T-helper 17 cell (primary cell): Measurements from ENCODE around the gene CORIN. TPM values are rescaled to one million over a fixed set of nuclear protein-coding genes. Genes with fewer than 3 reads are reported as not detected.

Source experiments
- ATAC-seq: fragments of 150-1000 bp; cut with Tn5 transposase; 2 replicates; pipeline ENCODE4 v1.10.0; 2021; ENCODE audit warnings: mild to moderate bottlenecking, moderate library complexity
- DNase-seq, 3 donors: peaks; one replicate each; pipeline versions ENCODE4 v3.0.0 to v3.0.0-alpha.2; 2020 to 2021
- H3K9me3 ChIP-seq: one replicate; pipeline ENCODE4 v1.7.0; 2013; ENCODE audit warnings: low read length, mild to moderate bottlenecking; ENCODE audit not compliant: control insufficient read depth, poor library complexity, severe bottlenecking
- H3K27ac Mint-ChIP-seq: one replicate; pipeline ENCODE4 v1.8.0; 2022; ENCODE audit warnings: mild to moderate bottlenecking, moderate library complexity, mixed read lengths
- H3K27me3 Mint-ChIP-seq: one replicate; pipeline ENCODE4 v1.8.0; 2022; ENCODE audit warnings: mixed read lengths
- H3K36me3 Mint-ChIP-seq: one replicate; pipeline ENCODE4 v1.8.0; 2022; ENCODE audit warnings: low read depth, mixed read lengths
- H3K4me1 Mint-ChIP-seq: one replicate; pipeline ENCODE4 v1.8.0; 2022; ENCODE audit warnings: mild to moderate bottlenecking, mixed read lengths
- H3K4me3 Mint-ChIP-seq: one replicate; pipeline ENCODE4 v1.8.0; 2022; ENCODE audit warnings: mild to moderate bottlenecking, moderate library complexity, mixed read lengths
- total RNA-seq, 4 donors: library from RNA in 2 of 4; stranded (reverse) in 2 of 4; gene quantifications; one replicate each; pipeline ENCODE4 v1.2.3 and lab custom pipeline; 2022 to 2026

Gene CORIN
- total RNA-seq, 2 donors from 2014 or later, result 0.07 to 0.26 TPM

- Mint-ChIP-seq H3K4me3 (no peak overlapping the region), H3K27ac (no peak overlapping the region), H3K27me3 (peaks cover 17% of the 10 kb centered on the region), H3K4me1 (peaks cover 12% of the 10 kb centered on the region), H3K36me3 (peaks cover 4% of the 10 kb centered on the region)
- ATAC-seq, result no peak
- no peaks in the 10 kb centered on the region for H3K9me3 ChIP-seq
- no peak for DNase-seq
Observed at GRCh38 chr4:47824840-47825239, 13.0 kb downstream of the CORIN start.

- Mint-ChIP-seq H3K4me1 (no peaks in the 10 kb centered on the region), H3K27me3 (peaks cover 31% of the 10 kb centered on the region), H3K4me3 (peak overlapping the region; percentile 0), H3K27ac (no peak overlapping the region), H3K36me3 (peaks cover 4% of the 10 kb centered on the region)
- no peak for DNase-seq
- ATAC-seq, result no peak
- no peaks in the 10 kb centered on the region for H3K9me3 ChIP-seq
Observed at GRCh38 chr4:47819178-47819577, 18.7 kb downstream of the CORIN start.

DNA sequence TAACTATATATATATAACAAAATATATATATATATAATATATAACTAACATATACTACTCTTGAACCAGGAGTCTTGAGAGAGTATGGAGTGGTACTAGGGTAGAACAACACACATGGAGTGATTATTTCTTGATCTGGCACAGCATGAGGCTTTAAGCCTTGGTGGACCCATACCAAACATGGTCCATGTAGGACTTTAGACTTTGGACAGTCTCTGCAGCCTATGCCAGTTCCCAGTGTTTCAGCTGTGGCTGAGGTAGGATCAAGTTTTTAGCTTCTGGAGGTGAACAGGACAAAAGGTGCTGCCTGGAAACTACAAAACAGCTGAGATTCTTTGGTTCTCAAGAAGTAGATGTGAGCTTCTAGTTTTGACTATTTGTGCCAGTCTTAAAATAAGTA lies 20.6 kb downstream of the CORIN start:
- no peaks in the 10 kb centered on the region for H3K4me1 Mint-ChIP-seq
- H3K27me3 Mint-ChIP-seq, result peaks cover 25% of the 10 kb centered on the region
- H3K36me3 Mint-ChIP-seq, result no peaks in the 10 kb centered on the region
- H3K4me3 Mint-ChIP-seq, result no peak overlapping the region
- H3K27ac Mint-ChIP-seq, result no peak overlapping the region
- DNase-seq, result no peak
- no peak for ATAC-seq
- no peaks in the 10 kb centered on the region for H3K9me3 ChIP-seq

- no peak for DNase-seq
- Mint-ChIP-seq H3K27ac (no peak overlapping the region), H3K4me3 (no peak overlapping the region), H3K27me3 (peaks cover 23% of the 10 kb centered on the region), H3K36me3 (no peaks in the 10 kb centered on the region), H3K4me1 (no peaks in the 10 kb centered on the region)
- no peaks in the 10 kb centered on the region for H3K9me3 ChIP-seq
- ATAC-seq, result no peak
Observed at GRCh38 chr4:47816748-47817147, 21.1 kb downstream of the CORIN start.

DNA sequence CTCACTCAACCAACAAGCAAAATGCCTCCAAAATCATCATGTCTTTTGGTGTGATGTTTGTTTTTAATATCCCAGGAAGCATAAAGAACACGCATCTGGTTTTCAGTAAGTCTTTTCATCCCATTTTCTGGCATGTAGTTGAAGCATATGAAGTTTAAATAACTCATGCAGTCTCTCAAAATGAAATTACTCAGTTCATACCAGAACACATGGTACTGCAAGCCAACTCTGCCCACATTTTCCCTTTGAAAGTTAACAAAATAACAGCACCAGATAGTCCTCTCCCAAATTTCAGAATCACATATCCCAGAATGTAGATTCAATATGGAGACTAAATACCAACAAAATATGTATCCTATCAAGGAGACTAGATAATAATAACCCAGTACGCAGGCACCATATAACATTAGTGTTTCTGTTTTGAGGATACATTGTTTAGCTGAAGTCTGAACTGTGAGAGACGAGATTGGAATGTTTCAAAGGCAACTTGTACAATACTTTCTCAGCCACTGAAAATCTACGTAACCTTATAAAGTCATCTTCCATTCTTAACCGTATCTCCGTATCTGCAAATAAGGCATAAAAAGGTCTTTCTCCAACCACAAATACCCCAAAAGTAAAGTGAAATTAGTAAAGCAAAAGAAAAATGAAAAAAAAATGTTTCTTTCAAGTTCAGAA lies 23.1 kb downstream of the CORIN start:
- no peaks in the 10 kb centered on the region for H3K9me3 ChIP-seq
- DNase-seq, result no peak
- no peak for ATAC-seq
- Mint-ChIP-seq H3K36me3 (no peaks in the 10 kb centered on the region), H3K27me3 (peaks cover 34% of the 10 kb centered on the region), H3K27ac (no peak overlapping the region), H3K4me1 (no peaks in the 10 kb centered on the region), H3K4me3 (no peak overlapping the region)

- ATAC-seq (no peak), DNase-seq (no peak)
- no peak overlapping the region for H3K27ac Mint-ChIP-seq
- H3K27me3 Mint-ChIP-seq, result peaks cover 26% of the 10 kb centered on the region
- no peaks in the 10 kb centered on the region for H3K36me3 Mint-ChIP-seq
- no peaks in the 10 kb centered on the region for H3K9me3 ChIP-seq
- no peaks in the 10 kb centered on the region for H3K4me1 Mint-ChIP-seq
- no peak overlapping the region for H3K4me3 Mint-ChIP-seq
Observed at GRCh38 chr4:47809654-47810203, 28.1 kb downstream of the CORIN start.

GRCh38 chr4:47804598-47804997 lies 33.3 kb downstream of the CORIN start:
- ATAC-seq (no peak), DNase-seq (no peak)
- H3K4me3 Mint-ChIP-seq, result no peak overlapping the region
- no peaks in the 10 kb centered on the region for H3K9me3 ChIP-seq
- no peak overlapping the region for H3K27ac Mint-ChIP-seq
- no peaks in the 10 kb centered on the region for H3K27me3 Mint-ChIP-seq
- H3K4me1 Mint-ChIP-seq, result no peaks in the 10 kb centered on the region
- peaks cover 4% of the 10 kb centered on the region for H3K36me3 Mint-ChIP-seq

- ATAC-seq (no peak), DNase-seq (no peak)
- Mint-ChIP-seq H3K36me3 (peaks cover 4% of the 10 kb centered on the region), H3K4me1 (no peaks in the 10 kb centered on the region), H3K4me3 (no peak overlapping the region), H3K27ac (no peak overlapping the region), H3K27me3 (no peaks in the 10 kb centered on the region)
- no peaks in the 10 kb centered on the region for H3K9me3 ChIP-seq
Observed at GRCh38 chr4:47801481-47802002, 36.3 kb downstream of the CORIN start.

DNA sequence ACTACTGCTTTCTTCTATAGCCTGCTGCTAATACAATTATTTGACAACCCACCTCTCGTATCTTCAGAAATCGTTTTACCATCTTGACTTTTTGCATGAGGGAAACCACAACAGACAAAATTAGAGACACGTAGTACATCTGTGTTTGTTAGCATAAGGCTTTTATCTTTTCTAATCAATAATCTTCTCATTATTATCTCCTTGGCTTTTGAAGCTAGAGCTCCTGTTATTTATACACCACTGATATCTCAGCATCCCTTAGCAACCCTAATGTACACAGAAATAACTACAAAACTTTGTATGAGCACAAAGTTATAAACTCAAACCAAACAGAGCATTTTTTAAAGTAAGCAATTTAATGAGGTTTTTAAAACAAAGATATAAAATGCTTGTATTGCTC lies 39.7 kb downstream of the CORIN start:
- H3K4me3 Mint-ChIP-seq, result no peak overlapping the region
- no peak for ATAC-seq

GRCh38 chr4:47791965-47792364 lies 45.9 kb downstream of the CORIN start:
- H3K36me3 Mint-ChIP-seq, result peaks cover 3% of the 10 kb centered on the region
- no peak overlapping the region for H3K4me3 Mint-ChIP-seq
- no peaks in the 10 kb centered on the region for H3K9me3 ChIP-seq
- H3K27ac Mint-ChIP-seq, result no peak overlapping the region
- no peak for ATAC-seq
- H3K4me1 Mint-ChIP-seq, result no peaks in the 10 kb centered on the region
- no peak for DNase-seq
- peaks cover 11% of the 10 kb centered on the region for H3K27me3 Mint-ChIP-seq

More for the DNA sequence above, 39.7 kb downstream of the CORIN start:
- no peak overlapping the region for H3K27ac Mint-ChIP-seq
- H3K9me3 ChIP-seq, result no peaks in the 10 kb centered on the region
- peaks cover 11% of the 10 kb centered on the region for H3K27me3 Mint-ChIP-seq
- no peaks in the 10 kb centered on the region for H3K4me1 Mint-ChIP-seq
- peaks cover 4% of the 10 kb centered on the region for H3K36me3 Mint-ChIP-seq
- no peak for DNase-seq

GRCh38 chr4:47790105-47790504 lies 47.8 kb downstream of the CORIN start:
- H3K27me3 Mint-ChIP-seq, result peaks cover 10% of the 10 kb centered on the region
- no peak overlapping the region for H3K4me3 Mint-ChIP-seq
- ATAC-seq (no peak), DNase-seq (no peak)
- no peaks in the 10 kb centered on the region for H3K4me1 Mint-ChIP-seq
- peaks cover 3% of the 10 kb centered on the region for H3K36me3 Mint-ChIP-seq
- no peaks in the 10 kb centered on the region for H3K9me3 ChIP-seq
- no peak overlapping the region for H3K27ac Mint-ChIP-seq

- Mint-ChIP-seq H3K4me3 (no peak overlapping the region), H3K36me3 (peaks cover 3% of the 10 kb centered on the region), H3K27me3 (peaks cover 15% of the 10 kb centered on the region), H3K27ac (no peak overlapping the region), H3K4me1 (no peaks in the 10 kb centered on the region)
- DNase-seq (no peak), ATAC-seq (no peak)
- H3K9me3 ChIP-seq, result no peaks in the 10 kb centered on the region
Observed at GRCh38 chr4:47788126-47788525, 49.7 kb downstream of the CORIN start.

DNA sequence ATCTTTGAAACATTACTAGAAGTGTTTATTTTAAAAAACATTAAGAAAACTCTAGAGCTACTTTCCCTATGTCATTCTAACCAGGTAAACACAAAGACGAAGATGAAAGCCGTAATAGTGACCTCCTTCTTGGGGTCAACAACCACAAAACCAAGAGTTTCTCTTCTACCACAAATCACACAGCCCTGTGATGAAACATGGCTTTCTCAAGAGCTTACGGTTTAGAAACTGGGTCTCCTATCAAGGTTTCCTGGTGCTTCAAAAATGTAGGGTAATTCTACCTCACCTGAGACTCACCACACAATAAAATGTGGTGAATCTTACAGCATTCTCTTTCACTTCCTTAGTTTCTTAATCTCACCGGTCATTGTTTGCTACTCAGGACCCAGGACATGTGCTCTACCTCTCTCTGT lies 50.9 kb downstream of the CORIN start:
- no peaks in the 10 kb centered on the region for H3K4me1 Mint-ChIP-seq
- peaks cover 15% of the 10 kb centered on the region for H3K27me3 Mint-ChIP-seq
- H3K4me3 Mint-ChIP-seq, result no peak overlapping the region
- ATAC-seq (no peak), DNase-seq (no peak)
- peaks cover under 1% of the 10 kb centered on the region for H3K36me3 Mint-ChIP-seq
- H3K27ac Mint-ChIP-seq, result no peak overlapping the region
- no peaks in the 10 kb centered on the region for H3K9me3 ChIP-seq

GRCh38 chr4:47785153-47785552 lies 52.7 kb downstream of the CORIN start:
- DNase-seq (no peak), ATAC-seq (no peak)
- Mint-ChIP-seq H3K27me3 (peaks cover 15% of the 10 kb centered on the region), H3K4me1 (no peaks in the 10 kb centered on the region), H3K27ac (no peak overlapping the region), H3K36me3 (peaks cover 2% of the 10 kb centered on the region), H3K4me3 (no peak overlapping the region)
- H3K9me3 ChIP-seq, result no peaks in the 10 kb centered on the region
